Kidney (tissue), 14 donors: ENCODE results near the gene HDAC9. TPM values are rescaled to one million over a fixed set of nuclear protein-coding genes. Genes with fewer than 3 reads are reported as not detected.

Source experiments
- DNase-seq, 5 donors: peaks; one replicate each; pipeline ENCODE4 v3.0.0-alpha.2; 2013 to 2020
- FAIRE-seq: peaks from 2 replicates; lab custom pipeline; 2012; peaks lifted over from hg19 to GRCh38; lab: Jason Lieb, UNC
- H3K27ac ChIP-seq, 2 donors: one replicate each; pipeline ENCODE4 v1.7.0; 2013; ENCODE audit warnings: low read depth in 2 of 2, low read length in 2 of 2, inconsistent platforms in 1 of 2
- H3K27me3 ChIP-seq: one replicate; pipeline ENCODE4 v1.7.1; 2013; ENCODE audit warnings: low read length, inconsistent platforms; ENCODE audit not compliant: control insufficient read depth, insufficient read depth
- H3K36me3 ChIP-seq, 3 donors: one replicate each; pipeline versions ENCODE4 v1.7.0 to v1.7.1; 2013; ENCODE audit warnings: low read length in 3 of 3, control low read depth in 1 of 3, inconsistent platforms in 1 of 3; ENCODE audit not compliant: insufficient read depth in 3 of 3, control insufficient read depth in 2 of 3
- H3K4me1 ChIP-seq, 3 donors: one replicate each; pipeline versions ENCODE4 v1.7.0 to v1.7.1; 2013; ENCODE audit warnings: low read length in 3 of 3, inconsistent platforms in 1 of 3, low read depth in 1 of 3; ENCODE audit not compliant: control insufficient read depth in 2 of 3, insufficient read depth in 2 of 3
- H3K4me3 ChIP-seq, 3 donors: one replicate each; pipeline versions ENCODE4 v1.7.0 to v1.8.1; 2013; ENCODE audit warnings: low read length in 3 of 3, control low read depth in 1 of 3, inconsistent platforms in 1 of 3
- H3K9ac ChIP-seq, 3 donors: one replicate each; pipeline versions ENCODE4 v1.7.0 to v1.7.1; 2013; ENCODE audit warnings: low read length in 3 of 3, control low read depth in 1 of 3, inconsistent platforms in 1 of 3
- H3K9me3 ChIP-seq, 3 donors: one replicate each; pipeline versions ENCODE4 v1.7.0 to v1.7.1; 2013; ENCODE audit warnings: low read length in 3 of 3, control low read depth in 1 of 3, inconsistent platforms in 1 of 3; ENCODE audit not compliant: control insufficient read depth in 2 of 3, insufficient read depth in 1 of 3
- intact Hi-C: fragments of 100-400 bp; cut with DNase I; formaldehyde crosslinking; loops from one replicate; pipeline ENCODE4 v1.11.1; 2022
- polyA plus RNA-seq: library from polyadenylated mRNA; stranded (reverse); fragments of 350-450 nt; fragmentation: Illumina TruSeq; extraction: RNeasy Lipid Tissue Mini Kit (QIAGEN cat#74804); gene quantifications from one replicate; pipeline ENCODE4 v1.2.3, GENCODE V29; 2014; ENCODE audit warnings: low read depth, low replicate concordance; ENCODE audit not compliant: insufficient read depth
- total RNA-seq: library from RNA; stranded (reverse); fragmentation: NEBNext Ultra II Directional; extraction: Animal tissue kit (Norgen Biotek cat#: 25700); gene quantifications from one replicate; pipeline ENCODE4 v1.2.1, GENCODE V29; 2021
- TF ChIP-seq, protein P1 (sequence below): IDR thresholded peaks from 3 replicates; pipeline ENCODE4 v1.5.1; 2012; ENCODE audit warnings: mild to moderate bottlenecking, moderate library complexity, borderline replicate concordance; ENCODE audit not compliant: insufficient read depth; ENCODE audit errors: extremely low read depth
- donor health status: control.
- donor health status: control.
- donor health status: control.
- donor health status: control.
- donor health status: control.
- donor health status: DM: yes; HTN: yes; CAD: no.
- donor health status: Normal renal cell carcinoma (clear cell type).

HDAC9 gene
- total and polyA plus RNA-seq, 2 donors from 2014 or later, result 2.1 to 22.1 TPM

DNA sequence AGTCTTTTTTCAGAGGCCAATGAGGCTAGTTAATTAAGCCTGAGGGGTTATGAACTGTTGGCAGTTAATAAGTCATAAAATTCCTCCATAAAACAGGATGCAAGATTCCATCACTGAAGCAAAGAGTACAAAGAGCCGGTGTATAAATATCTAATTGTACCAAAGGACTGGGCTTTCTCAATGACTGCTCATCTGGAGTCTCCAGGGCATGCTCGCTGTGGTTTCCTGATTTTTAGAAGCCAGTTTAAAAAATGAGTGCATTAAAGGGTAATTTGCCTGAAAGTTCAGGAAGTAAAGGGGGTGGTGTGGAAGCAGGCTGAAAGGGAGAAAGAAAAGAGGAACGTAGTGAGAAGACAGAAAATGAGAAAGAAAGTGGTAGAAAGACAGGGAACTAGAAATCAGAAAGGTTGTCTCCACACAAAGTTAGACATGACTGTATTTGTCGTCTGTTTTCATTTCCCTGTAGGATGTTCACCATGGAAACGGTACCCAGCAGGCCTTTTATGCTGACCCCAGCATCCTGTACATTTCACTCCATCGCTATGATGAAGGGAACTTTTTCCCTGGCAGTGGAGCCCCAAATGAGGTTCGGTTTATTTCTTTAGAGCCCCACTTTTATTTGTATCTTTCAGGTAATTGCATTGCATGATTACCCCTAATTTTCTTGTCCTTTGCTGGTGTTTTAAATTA lies 339.6 kb downstream of the HDAC9 start:
- FAIRE-seq, result no peak
- intact Hi-C loops, result no loop called here
- Histone ChIP-seq H3K4me3 (no peak overlapping the region), H3K9me3 (no peaks in the 10 kb centered on the region), H3K9ac (no peak overlapping the region), H3K4me1 (peaks cover 0 to 4% (median 0%) of the 10 kb centered on the region in 3 donors), H3K36me3 (no peaks in the 10 kb centered on the region), H3K27me3 (no peaks in the 10 kb centered on the region), H3K27ac (no peak overlapping the region)
- TF ChIP-seq, protein P1, sequence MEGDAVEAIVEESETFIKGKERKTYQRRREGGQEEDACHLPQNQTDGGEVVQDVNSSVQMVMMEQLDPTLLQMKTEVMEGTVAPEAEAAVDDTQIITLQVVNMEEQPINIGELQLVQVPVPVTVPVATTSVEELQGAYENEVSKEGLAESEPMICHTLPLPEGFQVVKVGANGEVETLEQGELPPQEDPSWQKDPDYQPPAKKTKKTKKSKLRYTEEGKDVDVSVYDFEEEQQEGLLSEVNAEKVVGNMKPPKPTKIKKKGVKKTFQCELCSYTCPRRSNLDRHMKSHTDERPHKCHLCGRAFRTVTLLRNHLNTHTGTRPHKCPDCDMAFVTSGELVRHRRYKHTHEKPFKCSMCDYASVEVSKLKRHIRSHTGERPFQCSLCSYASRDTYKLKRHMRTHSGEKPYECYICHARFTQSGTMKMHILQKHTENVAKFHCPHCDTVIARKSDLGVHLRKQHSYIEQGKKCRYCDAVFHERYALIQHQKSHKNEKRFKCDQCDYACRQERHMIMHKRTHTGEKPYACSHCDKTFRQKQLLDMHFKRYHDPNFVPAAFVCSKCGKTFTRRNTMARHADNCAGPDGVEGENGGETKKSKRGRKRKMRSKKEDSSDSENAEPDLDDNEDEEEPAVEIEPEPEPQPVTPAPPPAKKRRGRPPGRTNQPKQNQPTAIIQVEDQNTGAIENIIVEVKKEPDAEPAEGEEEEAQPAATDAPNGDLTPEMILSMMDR, result no peak
- peak in 2 of 5 donors; percentile 13 to 24 for DNase-seq

DNA sequence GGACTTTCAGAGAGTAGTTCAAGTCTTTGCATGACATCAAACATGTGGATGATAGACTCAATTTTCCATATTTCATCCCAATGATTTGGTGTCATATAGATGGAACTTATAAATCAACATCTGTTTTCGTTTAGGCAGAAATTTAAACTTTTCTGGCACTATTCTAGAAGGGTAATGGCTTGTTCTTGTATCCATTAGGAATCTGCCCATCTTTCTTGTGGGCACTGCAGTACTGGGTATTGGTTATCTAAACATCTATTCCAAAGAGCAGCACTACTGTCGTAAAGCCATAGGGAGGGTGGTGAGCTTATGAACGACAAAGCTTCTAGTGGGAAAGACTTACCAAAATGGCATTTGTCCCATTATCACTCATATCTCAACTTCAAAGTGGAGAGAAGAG lies 348.4 kb downstream of the HDAC9 start:
- intact Hi-C loops, result no loop called here
- TF ChIP-seq, protein P1, result no peak
- Histone ChIP-seq H3K9ac (no peak overlapping the region), H3K9me3 (no peaks in the 10 kb centered on the region), H3K4me3 (no peak overlapping the region), H3K27ac (no peak overlapping the region), H3K4me1 (no peaks in the 10 kb centered on the region), H3K27me3 (no peaks in the 10 kb centered on the region), H3K36me3 (no peaks in the 10 kb centered on the region)
- DNase-seq (no peak), FAIRE-seq (no peak)

DNA sequence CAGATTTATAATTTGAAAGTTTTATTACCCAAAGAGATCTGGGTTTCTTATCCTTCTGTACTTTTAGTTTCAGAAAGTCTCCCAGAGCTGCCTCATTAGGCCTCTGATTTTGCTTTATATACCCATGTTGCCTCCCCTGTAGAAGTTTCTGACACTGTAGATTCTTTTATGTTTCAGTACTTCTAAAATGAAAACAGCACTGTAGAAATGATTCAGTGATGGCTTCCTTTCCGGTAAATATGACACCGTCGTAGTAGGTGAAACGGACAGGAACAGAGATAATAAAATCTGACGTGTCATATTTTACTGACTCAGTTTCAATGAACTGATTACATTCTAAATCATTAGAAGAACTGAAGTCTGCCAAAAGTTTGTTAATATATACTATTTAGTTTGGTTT lies 349.2 kb downstream of the HDAC9 start:
- Histone ChIP-seq H3K4me1 (no peaks in the 10 kb centered on the region), H3K9ac (no peak overlapping the region), H3K27me3 (no peaks in the 10 kb centered on the region), H3K9me3 (no peaks in the 10 kb centered on the region), H3K36me3 (no peaks in the 10 kb centered on the region), H3K27ac (no peak overlapping the region), H3K4me3 (no peak overlapping the region)
- no peak for FAIRE-seq
- no peak for DNase-seq
- TF ChIP-seq, protein P1, result no peak
- intact Hi-C loops, result no loop called here

DNA sequence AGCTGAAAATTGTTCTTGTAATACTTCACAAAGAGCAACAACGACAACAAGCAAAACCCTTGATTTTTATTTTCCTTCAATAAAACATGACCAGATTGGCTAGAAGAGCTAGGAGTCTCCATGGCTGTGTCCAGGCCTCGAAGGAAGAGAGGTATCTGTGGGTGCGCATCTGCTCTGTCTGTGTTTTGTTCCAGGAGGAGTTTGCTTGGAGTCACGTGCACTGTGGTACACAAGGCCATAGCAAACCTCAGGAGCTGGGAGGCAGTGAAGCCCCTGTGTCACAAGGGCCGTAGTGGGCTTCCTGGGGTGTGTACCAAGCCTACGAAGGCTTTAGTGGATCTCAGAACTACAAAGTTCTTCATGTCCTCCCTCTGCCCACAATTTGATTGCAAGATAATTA lies 350.2 kb downstream of the HDAC9 start:
- DNase-seq (no peak), FAIRE-seq (no peak)
- no peaks in the 10 kb centered on the region for H3K9me3 ChIP-seq
- intact Hi-C loops, result no loop called here
- H3K27me3 ChIP-seq, result no peaks in the 10 kb centered on the region
- H3K27ac ChIP-seq, result no peak overlapping the region
- H3K36me3 ChIP-seq, result no peaks in the 10 kb centered on the region
- TF ChIP-seq, protein P1, result no peak
- H3K4me1 ChIP-seq, result no peaks in the 10 kb centered on the region
- no peak overlapping the region for H3K4me3 ChIP-seq
- H3K9ac ChIP-seq, result no peak overlapping the region
